GM10266 (cell line): ENCODE data around the gene CSH2.

Experiments
- DNase-seq: peaks from one replicate; pipeline ENCODE4 v3.0.0; 2012; ENCODE audit errors: extremely low spot score
- CTCF ChIP-seq: IDR thresholded peaks from 2 replicates; pipeline ENCODE4 v1.5.1; 2012; ENCODE audit warnings: mild to moderate bottlenecking, low read depth; ENCODE audit not compliant: control insufficient read depth, insufficient read depth; ENCODE audit errors: missing control alignments

Gene CSH2

DNA sequence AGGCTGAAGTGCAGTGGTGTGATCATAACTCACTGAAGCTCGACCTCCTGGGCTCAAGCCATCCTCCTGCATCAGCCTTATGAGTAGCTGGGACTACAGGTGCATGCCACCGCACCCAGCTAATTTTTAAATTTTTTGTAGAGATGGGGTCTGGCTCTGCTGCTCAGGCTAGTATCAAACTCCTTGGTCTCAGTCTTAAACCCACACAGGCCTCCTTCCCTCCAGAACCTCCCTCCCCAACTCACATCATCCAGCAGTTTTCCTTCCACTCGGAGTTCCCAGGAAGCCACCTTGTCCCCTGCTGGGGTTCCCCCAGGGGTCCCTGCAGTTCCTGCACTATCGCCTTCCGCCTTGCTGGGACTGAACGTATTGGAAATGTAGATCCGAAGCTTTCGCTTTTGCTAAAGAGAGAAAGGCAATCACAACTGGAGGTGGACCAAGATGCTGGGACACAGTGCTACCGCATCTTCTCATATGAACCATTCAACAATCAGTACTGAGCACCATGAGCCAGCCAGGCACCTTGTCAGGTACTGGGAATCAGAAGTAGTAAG is 38.2 kb downstream of the CSH2 start:
- DNase-seq, result no peak
- TF ChIP-seq CTCF, result no peak

DNA sequence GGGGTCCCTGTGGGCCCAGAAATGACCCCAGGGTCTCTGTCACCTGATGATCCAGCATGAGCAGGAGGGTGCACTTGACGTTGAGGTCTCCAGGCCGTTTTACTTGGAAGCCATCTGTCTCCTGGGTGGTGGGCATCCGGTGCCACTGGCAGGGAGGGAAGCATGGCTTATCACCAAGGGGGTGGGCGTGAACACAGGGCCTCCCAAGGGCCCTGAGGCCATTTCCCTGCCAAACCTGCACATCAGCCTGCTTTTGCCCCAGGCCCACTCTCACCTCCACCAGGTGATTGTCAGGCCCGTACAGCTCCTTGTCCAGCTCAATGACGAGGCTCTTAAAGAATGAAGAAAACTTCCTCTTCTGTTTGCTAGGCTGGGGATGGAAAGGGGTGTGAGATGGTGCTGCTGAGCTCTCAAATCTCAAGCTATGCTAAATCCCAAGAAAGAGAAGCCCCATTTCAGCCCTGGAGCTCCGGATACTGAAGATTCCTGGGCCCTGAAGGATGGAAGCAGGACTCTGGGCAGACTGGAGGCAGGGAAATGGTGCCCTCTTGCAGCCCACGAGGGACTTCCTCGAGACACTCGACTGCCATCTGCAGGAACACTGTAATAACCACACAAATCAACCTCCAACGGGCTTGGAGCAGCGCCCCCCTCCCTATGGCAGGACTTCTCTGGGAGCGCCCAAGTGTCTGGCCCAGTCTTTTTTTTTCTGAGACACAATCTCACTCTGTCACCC is 38.9 kb downstream of the CSH2 start:
- peak; percentile 62 for DNase-seq
- peak; percentile 65 for TF ChIP-seq CTCF

DNA sequence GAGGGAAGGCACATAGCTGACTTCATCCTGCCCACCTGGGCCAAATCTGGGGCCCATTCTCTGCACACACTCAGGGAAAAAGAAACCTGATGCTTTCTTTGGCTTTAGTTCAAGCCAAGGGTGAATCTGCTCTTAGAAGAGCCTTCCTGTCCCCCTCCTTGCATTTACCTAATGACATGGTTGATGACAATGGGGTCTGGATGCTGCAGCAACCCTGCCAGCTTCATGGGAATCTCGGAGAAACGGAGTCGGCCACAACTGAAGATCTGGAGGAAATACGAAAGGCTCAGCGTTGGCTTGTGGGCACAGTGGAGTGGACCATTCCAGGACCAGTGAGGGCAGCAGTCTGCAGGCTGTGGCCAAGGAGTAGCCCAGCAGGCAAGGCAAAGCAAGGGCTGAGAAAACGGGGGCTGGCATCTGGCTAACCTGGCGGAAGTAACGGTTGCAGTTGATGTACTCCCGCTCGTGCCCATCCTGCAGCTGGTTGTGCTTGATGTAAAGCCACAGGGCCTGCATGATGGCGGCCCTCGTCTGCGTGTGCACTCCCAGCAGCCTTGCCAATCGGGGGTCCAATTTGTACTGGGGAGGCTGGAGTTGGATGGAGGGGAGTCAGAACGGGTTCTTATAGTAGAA is 39.6 kb downstream of the CSH2 start:
- DNase-seq, result no peak
- no peak for TF ChIP-seq CTCF

DNA sequence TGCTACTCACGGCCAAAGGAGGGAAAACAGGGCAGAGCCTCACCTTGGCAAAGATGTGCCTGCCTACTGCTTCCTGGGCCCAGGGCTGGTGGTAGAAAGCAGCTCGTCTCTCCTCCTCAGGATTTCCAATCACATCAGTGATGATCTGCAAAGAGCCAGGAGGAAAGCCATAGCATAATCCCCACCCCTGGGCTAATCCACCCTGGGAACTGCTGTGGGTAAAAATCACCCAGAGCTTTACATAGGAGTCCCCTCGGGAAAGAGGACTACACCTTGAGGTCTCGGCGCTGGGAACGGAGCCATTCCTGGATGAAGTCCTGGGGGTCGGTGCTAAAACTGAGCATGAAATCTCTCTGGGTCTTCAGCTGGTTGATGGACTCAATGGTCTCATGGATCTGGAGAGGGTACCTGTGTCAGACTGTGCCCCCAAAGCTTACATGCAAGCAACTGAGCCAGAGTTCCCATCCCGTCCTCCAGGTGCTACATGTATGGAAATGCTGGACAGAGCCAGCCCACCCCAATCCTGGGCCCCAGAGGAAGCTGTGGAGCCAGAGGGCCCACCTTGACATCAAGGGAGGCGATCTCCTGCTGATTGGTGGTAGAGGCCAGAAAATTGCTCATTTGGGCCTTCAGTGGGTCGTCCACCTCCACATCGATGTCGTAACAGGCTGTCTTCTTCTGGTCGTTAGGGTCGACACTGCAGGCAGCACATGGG is 40.3 kb downstream of the CSH2 start:
- no peak for TF ChIP-seq CTCF
- no peak for DNase-seq

DNA sequence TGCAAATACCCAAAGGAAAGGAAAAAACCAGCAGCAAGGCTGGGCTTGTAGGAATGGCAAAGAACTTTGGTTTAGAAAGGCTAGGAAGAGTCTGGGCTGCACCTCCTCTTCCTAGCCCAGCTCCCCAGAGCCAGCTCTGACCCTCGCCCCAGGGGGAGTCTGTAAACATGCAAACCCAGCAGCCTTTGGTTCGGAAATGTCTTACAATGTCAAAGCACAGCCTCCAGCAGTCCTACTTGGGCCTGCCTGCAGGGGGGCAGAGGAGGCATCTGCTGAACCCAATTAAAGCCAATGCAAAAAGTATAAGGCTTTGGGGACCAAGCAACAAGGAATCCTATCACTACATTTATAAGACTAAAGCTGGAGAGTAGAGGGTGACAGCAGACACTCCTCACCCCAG is 41.0 kb downstream of the CSH2 start:
- no peak for TF ChIP-seq CTCF
- DNase-seq, result no peak

- no peak for DNase-seq
- no peak for TF ChIP-seq CTCF
Observed at GRCh38 chr17:63832014-63832413, 41.5 kb downstream of the CSH2 start.

- TF ChIP-seq CTCF, result no peak
- no peak for DNase-seq
Observed at GRCh38 chr17:63831505-63831904, 42.0 kb downstream of the CSH2 start.
